ENCODE measurements around the gene ARHGAP26.

DNA sequence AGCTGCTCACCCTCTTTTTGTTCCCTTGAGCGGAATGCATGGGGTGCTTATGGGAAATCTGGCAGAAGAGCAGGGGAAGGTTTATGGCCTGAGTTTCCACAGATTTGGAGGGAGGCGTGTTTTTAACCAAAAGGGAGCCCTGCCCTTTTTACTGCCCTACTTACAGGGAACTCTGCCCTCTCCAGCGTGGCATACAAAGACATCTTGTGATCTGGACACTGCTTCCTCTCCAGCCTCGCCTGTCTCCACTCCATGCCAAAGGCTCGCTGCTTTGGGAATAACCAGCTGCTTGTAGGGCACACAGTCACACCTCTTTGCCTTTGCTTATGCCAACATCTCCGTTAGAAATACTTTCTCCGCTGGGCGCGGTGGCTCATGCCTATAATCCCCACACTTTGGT, 314.2 kb downstream of the ARHGAP26 start:
- TF ChIP-seq CTCF (conservative IDR thresholded peaks at IDR 0.05; ENCODE audit: low read depth, low read length) (no peak), BHLHE40 (IDR thresholded peaks at IDR 0.05; ENCODE audit: low read depth, low read length) (no peak)
